HG02763 (cell line): ENCODE results near the gene SLC1A7.

ENCODE experiments used
- ATAC-seq: cut with Tn5 transposase; IDR thresholded peaks from one replicate; pipeline ENCODE4 v1.9.1; 2021; ENCODE audit warnings: mild to moderate bottlenecking, moderate library complexity; ENCODE audit not compliant: unreplicated experiment

The SLC1A7 gene

GRCh38 chr1:53076721-53077598 is 65.5 kb downstream of the SLC1A7 start:
- ATAC-seq = no peak

GRCh38 chr1:53076165-53076564 is 66.3 kb downstream of the SLC1A7 start:
- no peak for ATAC-seq

- no peak for ATAC-seq
Measured at GRCh38 chr1:53075761-53076163, 66.7 kb downstream of the SLC1A7 start.

- ATAC-seq = no peak
Measured at GRCh38 chr1:53075206-53075605, 67.2 kb downstream of the SLC1A7 start.

- no peak for ATAC-seq
Measured at GRCh38 chr1:53074313-53075154, 67.9 kb downstream of the SLC1A7 start.

- ATAC-seq = no peak
Measured at GRCh38 chr1:53073868-53074311, 68.5 kb downstream of the SLC1A7 start.

GRCh38 chr1:53073287-53073686 is 69.2 kb downstream of the SLC1A7 start:
- no peak for ATAC-seq

- ATAC-seq = no peak
Measured at GRCh38 chr1:53071915-53072314, 70.5 kb downstream of the SLC1A7 start.

GRCh38 chr1:53071167-53071865 is 71.1 kb downstream of the SLC1A7 start:
- no peak for ATAC-seq

GRCh38 chr1:53070621-53071020 is 71.8 kb downstream of the SLC1A7 start:
- ATAC-seq = no peak

- no peak for ATAC-seq
Measured at GRCh38 chr1:53069663-53070327, 72.6 kb downstream of the SLC1A7 start.

GRCh38 chr1:53069265-53069662 is 73.2 kb downstream of the SLC1A7 start:
- ATAC-seq = no peak

- no peak for ATAC-seq
Measured at GRCh38 chr1:53068314-53069099, 73.9 kb downstream of the SLC1A7 start.

- no peak for ATAC-seq
Measured at GRCh38 chr1:53067886-53068285, 74.6 kb downstream of the SLC1A7 start.

GRCh38 chr1:53066891-53067738 is 75.3 kb downstream of the SLC1A7 start:
- ATAC-seq = no peak

GRCh38 chr1:53066488-53066887 is 76.0 kb downstream of the SLC1A7 start:
- no peak for ATAC-seq

GRCh38 chr1:53065391-53065790 is 77.0 kb downstream of the SLC1A7 start:
- ATAC-seq = no peak

- ATAC-seq = no peak
Measured at GRCh38 chr1:53063744-53064515, 78.5 kb downstream of the SLC1A7 start.
